ENCODE data around the gene STMN1. TPM values are rescaled to one million over a fixed set of nuclear protein-coding genes. Genes with fewer than 3 reads are reported as not detected.
A peak's percentile ranks its signal among the peaks of the same experiment; 100 is the strongest.

Gene STMN1
- total RNA-seq, 2 experiments from 2014 or later = 501 to 504 TPM

DNA sequence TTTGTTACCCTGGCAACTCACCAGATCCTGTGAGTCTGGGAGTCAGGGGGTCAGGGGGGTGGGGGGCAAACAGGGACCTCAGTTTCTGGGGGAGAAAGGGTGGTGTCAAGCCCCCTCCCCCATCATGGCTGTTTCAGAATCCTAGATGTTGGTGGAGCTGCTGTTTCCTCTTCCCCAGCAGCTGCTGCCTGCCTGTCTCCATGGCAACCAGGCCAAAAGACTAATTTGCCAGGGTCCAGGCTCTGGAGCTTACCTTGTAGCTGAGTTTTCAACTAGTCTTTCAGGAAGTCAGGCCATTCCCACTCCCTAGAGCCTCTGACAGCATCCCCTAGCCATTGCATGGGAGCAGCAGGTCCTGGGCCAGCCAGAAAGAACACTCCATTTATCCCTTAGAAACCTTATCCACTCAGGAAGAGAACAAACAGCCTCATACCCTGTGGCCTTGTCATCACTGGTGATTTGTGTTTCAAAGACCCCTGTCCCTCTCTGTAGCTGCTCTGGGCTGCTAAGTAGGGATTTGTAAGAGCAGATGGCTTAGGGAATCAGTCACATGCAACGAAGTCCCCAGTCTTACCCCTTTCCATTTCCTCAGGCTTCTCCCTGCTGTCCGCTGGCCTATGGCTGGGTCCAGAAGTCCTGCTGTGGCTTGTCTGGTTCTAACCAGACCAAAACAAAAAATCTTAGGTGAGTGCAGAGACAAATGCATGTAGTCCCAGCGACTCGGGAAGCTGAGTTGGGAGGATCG lies 21.5 kb upstream of the STMN1 start:
- Mint-ChIP-seq H3K4me3 (no peak overlapping the region), H3K36me3 (no peaks in the 10 kb centered on the region), H3K27ac (no peak overlapping the region), H3K27me3 (peaks cover 10% of the 10 kb centered on the region), H3K4me1 (peaks cover 18% of the 10 kb centered on the region), H3K9me3 (no peaks in the 10 kb centered on the region)
- DNase-seq = no peak

DNA sequence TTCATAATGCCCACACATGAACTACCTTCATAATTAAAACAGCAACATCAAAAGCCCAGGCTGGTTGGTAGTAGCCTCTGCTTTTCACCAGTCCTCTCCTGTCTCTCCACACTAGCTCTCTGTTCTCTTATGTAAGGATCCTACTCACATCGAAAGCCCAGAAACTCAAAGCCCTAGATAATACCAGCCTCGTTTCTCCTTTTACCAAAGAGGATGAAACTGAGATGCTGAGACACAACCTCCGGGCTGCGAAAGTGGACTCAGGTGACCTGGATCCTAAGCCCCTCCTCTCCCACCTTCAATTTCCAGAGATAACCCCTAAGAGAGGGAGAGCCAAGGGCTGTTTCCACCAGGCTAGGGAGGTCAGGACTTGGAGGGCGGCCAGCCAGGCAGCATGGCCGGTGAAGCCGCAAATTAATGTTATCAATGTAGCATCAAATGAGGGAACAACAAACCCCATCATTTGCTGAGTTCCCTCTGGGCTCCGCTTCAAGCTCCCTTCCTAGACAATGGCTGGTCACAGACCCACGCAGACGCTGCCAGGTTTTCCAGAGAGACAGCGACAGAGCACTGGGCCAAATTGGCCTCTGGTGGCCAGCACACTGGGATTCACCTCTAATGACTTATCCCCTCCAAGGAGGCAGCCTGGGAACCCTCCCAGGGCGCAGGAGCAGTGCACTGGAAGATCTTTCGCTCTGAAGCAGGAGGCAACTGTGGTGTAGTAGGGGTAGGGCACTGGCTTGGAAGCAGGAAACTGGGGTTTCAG lies 20.7 kb upstream of the STMN1 start:
- no peaks in the 10 kb centered on the region for H3K36me3 Mint-ChIP-seq
- no peak for DNase-seq
- no peak overlapping the region for H3K4me3 Mint-ChIP-seq
- no peaks in the 10 kb centered on the region for H3K9me3 Mint-ChIP-seq
- no peak overlapping the region for H3K27ac Mint-ChIP-seq
- H3K27me3 Mint-ChIP-seq = peaks cover 10% of the 10 kb centered on the region
- H3K4me1 Mint-ChIP-seq = peaks cover 24% of the 10 kb centered on the region

DNA sequence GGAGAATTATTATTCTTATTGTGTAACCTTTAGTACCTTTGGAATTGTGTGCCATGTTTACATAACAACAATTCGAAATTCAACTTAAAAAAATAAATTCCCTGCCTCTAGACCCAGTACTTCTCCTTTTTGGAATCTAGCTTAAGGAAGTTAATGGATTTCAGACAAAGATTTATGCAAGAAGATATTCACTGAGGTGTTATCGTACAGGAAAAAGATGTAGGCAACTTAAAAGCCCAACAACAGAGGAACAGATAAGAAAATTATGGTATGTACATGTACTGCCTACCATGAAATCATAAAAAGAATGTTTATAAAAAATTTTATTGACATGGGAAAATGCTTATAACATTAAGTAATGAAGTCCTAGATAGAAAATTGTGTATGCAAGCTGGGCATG lies 18.2 kb upstream of the STMN1 start:
- H3K27me3 Mint-ChIP-seq = peaks cover 10% of the 10 kb centered on the region
- no peak overlapping the region for H3K27ac Mint-ChIP-seq
- no peaks in the 10 kb centered on the region for H3K36me3 Mint-ChIP-seq

DNA sequence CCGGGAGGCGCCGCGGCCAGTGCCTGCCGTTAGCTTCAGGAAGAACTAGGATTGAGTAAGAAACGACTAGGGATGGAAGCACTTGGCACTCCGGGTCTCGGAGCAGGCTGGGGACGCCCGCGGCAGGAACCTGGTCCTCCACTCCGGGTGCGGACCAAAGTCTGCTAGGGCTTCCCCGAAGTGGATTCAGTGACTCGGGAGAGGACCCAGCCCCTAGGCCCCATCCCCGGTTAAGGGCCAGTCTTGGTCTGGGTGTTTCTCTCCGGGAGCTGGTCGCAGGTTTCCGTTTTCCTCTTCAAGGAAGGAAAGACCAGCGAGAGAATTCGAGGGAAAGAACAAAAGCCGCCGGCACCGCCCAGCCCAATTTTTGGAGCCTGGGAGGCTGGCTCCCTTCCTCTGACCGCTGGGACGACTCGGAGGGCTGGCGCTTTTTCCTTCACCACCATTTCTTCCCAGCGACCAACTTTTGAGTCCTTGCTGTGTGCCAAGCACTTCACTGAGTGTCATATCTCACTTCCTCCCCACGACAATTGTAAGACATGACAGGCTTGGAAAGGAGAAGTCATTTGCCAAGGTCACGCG lies 16.8 kb upstream of the STMN1 start:
- Mint-ChIP-seq H3K4me1 (peaks cover 36% of the 10 kb centered on the region), H3K27me3 (peaks cover 10% of the 10 kb centered on the region), H3K9me3 (no peaks in the 10 kb centered on the region), H3K36me3 (no peaks in the 10 kb centered on the region), H3K4me3 (peak overlapping the region; percentile 48), H3K27ac (no peak overlapping the region)
- DNase-seq = no peak

More for the DNA sequence above, 18.2 kb upstream of the STMN1 start:
- no peak overlapping the region for H3K4me3 Mint-ChIP-seq
- DNase-seq = no peak
- peaks cover 30% of the 10 kb centered on the region for H3K4me1 Mint-ChIP-seq
- no peaks in the 10 kb centered on the region for H3K9me3 Mint-ChIP-seq

DNA sequence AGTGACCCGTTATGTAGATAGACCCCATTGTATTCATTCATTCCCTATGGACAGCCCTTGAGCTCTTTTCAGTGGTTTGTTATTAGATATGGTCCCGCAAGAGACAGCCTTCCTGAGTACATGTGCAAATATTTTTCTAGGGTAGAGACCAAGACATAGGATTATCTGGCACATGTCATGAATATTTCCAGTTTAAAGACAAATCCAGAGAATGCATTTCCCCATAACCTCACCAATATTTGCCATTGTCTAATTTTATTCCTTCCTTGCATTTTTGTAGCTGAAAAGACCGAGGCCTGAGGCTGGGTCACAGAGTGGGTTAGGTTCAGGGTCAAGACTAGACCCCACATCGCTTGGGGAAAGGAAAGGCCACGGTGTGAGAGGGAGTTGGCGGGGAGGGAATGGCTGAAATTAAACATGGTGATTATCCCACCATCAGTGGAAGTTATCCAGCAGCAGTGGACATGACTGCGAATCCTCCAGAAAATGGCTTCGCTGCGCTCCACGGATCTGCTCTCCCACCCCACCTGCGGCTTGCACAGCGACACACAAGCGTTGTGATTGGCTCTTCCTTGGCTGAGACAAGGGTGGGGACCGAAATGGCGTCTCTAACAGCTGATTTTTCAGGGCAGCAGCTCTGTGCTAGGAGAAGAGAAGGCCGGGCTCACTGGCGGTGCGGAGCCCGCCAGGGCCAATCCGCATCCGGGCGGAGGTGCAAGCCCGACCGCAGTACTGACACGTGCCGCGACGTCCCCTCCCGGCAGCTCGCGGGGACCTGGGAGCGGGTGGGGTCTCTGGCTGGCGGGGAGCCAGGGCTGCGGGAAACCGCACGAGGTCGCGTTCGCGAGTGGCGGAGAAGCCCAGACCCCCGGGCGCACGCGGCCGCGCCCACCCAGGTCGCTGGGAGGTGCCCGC lies 16.1 kb upstream of the STMN1 start:
- Mint-ChIP-seq H3K27me3 (peaks cover 10% of the 10 kb centered on the region), H3K4me1 (peaks cover 41% of the 10 kb centered on the region), H3K9me3 (no peaks in the 10 kb centered on the region), H3K4me3 (peak overlapping the region; percentile 73), H3K27ac (peak overlapping the region; percentile 65), H3K36me3 (no peaks in the 10 kb centered on the region)
- peak; percentile 63 for DNase-seq

DNA sequence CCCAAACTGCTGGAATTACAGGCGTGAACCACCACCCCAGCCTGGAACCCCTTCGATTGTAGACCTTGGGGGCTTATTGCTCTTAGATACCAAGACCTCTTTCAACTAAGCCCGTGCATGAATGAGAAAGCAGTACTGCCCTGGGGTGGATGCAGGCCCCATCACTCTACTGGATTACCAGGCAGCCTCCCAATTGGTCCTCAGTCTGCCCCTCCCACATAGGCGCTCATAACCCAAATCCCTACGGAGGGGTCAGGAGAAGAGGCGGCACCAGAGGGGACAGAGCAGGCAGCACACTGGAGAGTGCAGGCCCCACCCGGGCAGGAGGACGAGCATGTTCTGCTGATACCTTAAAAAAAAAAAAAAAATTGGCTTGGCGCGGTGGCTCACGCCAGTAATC lies 12.4 kb upstream of the STMN1 start:
- no peaks in the 10 kb centered on the region for H3K9me3 Mint-ChIP-seq
- H3K27ac Mint-ChIP-seq = no peak overlapping the region
- peaks cover 30% of the 10 kb centered on the region for H3K4me1 Mint-ChIP-seq
- H3K27me3 Mint-ChIP-seq = peaks cover 3% of the 10 kb centered on the region
- DNase-seq = no peak
- no peak overlapping the region for H3K4me3 Mint-ChIP-seq
- H3K36me3 Mint-ChIP-seq = no peaks in the 10 kb centered on the region

DNA sequence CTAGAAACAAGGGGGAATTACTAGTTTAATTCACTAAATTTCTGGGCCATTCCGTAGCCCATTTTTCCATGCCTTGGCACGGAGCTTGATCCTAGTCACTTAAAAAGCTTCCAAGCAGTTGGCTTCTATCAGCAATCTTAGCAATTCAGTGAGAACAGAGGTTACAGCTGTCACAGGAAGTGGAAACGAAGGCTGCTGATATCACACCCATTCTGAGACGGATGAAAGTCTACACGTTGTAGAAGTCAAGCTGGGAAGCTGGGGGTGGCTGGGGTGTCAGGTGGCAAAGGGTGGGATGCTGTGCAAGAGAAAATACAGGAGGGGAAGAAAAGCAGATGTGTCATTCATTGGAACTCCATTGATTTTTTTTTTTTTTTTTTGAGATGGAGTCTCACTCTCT lies 11.8 kb upstream of the STMN1 start:
- Mint-ChIP-seq H3K27me3 (no peaks in the 10 kb centered on the region), H3K4me1 (peaks cover 24% of the 10 kb centered on the region), H3K36me3 (no peaks in the 10 kb centered on the region), H3K4me3 (no peak overlapping the region), H3K9me3 (no peaks in the 10 kb centered on the region), H3K27ac (peak overlapping the region; percentile 49)
- DNase-seq = no peak

DNA sequence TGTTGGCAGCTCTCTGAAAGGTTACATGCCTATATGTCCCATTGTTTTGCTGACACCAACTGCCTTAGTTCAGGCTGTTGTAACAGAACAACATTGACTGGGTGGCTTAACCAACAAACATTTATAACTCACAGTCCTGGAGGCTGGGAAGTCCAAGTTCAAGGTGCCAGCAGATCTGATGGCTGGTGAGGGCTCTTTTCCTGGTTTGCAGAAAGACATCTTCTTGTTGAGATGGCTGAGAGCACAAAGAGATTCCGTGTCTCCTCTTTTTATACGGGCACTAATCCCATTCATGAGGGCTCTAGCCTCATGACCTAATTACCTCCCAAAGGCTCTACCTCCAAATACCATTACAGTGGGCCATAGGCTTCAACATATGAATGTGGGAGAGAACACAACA lies 10.2 kb upstream of the STMN1 start:
- H3K27me3 Mint-ChIP-seq = no peaks in the 10 kb centered on the region
- H3K27ac Mint-ChIP-seq = no peak overlapping the region
- no peak for DNase-seq
- no peaks in the 10 kb centered on the region for H3K9me3 Mint-ChIP-seq
- no peak overlapping the region for H3K4me3 Mint-ChIP-seq
- no peaks in the 10 kb centered on the region for H3K36me3 Mint-ChIP-seq
- H3K4me1 Mint-ChIP-seq = peaks cover 17% of the 10 kb centered on the region

DNA sequence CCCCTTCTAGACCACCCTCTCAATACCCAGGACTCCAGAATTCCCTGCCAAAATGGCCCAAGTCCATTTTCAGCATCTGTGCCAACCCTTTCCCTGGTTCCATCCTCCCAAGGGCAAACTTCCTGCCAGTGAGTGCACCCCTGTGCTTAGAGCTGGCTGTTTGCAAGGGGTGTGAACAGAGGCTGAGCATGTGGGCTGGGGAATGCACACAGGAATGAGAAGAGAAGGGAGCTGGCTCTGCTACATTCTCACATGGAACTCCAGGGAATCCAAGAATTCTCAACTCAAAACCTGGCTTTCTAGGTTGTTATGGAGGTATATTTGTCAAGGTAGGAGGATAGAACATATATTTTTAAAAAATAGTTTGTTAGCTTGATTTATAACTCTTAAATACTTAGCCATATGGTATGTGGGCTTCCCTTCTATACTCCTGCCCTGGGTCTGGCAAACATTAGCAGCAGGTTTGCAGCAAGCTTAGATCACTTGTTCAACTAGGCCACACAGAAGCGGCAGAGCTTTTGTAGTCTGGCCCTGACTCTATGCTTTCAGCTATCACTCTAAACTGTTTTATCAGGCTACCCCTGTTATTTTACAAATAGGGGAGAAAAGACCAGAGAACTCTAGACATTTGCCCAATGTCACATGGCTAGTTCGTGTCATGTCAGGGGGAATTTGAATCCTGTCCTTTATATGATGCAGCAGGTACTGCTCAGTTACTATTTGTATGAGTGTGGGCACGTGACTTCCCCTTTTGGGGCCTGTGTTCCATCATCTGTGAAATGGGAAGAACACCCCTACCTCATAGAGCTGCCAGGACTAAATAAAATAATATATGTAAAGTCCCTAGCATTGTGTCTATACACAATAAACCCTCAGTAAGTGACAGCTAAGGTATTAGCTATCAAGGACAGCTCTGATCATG lies 8.1 kb upstream of the STMN1 start:
- DNase-seq = no peak
- no peak overlapping the region for H3K27ac Mint-ChIP-seq
- no peaks in the 10 kb centered on the region for H3K36me3 Mint-ChIP-seq
- peaks cover 12% of the 10 kb centered on the region for H3K4me1 Mint-ChIP-seq
- no peak overlapping the region for H3K4me3 Mint-ChIP-seq
- H3K9me3 Mint-ChIP-seq = no peaks in the 10 kb centered on the region
- no peaks in the 10 kb centered on the region for H3K27me3 Mint-ChIP-seq

DNA sequence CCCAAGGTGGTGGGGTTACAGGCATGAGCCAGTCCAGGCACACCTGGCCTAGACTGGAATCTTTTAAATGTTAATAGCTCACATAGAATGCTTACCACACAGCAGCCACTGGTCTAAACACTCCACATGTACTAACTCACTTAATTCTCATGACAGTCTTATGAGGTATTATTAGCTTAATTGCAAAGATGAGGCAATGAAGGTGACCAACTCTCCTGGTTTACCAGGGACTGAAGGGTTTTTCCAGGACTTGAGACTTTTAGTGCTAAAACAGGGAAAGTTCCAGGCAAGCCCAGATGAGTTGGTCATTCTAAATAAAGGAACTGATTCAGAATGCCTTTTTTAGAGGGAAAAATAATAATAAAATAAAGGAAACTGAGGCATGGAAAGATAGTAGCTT lies 7.0 kb upstream of the STMN1 start:
- Mint-ChIP-seq H3K4me3 (no peak overlapping the region), H3K27ac (no peak overlapping the region), H3K9me3 (no peaks in the 10 kb centered on the region), H3K4me1 (peaks cover 7% of the 10 kb centered on the region), H3K27me3 (no peaks in the 10 kb centered on the region), H3K36me3 (no peaks in the 10 kb centered on the region)
- no peak for DNase-seq

DNA sequence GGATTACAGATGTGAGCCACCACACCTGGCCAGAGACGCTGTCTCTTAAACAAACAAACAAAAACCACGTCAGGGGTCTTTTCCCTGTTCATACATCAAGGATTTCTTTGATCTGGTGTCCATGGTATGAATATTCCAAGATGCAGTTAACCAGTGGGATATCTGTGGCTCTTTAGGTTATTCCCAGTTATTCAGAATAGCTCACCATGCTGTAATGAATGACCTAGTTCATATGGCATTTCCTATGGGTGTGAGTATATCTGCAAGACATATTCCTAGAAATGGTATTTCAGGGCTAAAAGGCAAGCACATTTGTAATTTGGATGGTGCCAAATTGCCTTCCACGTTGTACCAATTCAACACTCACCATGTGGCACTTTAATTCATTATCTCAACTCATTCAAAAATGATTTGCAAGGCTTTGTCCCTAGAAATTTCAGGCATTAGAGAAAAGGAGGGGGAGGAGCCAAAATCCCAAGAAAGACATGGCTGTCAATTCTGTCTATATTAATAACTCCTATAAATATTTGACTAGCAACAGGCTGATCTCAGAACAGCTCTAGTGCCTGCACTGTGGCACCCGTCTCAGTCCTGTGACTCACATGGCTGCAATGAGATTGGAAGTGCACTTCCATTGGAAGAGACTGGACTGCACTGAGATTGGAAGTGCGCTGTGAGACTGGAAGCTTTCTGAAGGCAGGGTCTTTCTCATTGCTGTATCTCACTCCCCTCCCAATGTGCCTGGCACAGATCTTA lies 6.0 kb upstream of the STMN1 start:
- DNase-seq = no peak
- Mint-ChIP-seq H3K4me3 (no peak overlapping the region), H3K36me3 (no peaks in the 10 kb centered on the region), H3K4me1 (peaks cover 1% of the 10 kb centered on the region), H3K9me3 (no peaks in the 10 kb centered on the region), H3K27me3 (no peaks in the 10 kb centered on the region), H3K27ac (no peak overlapping the region)

DNA sequence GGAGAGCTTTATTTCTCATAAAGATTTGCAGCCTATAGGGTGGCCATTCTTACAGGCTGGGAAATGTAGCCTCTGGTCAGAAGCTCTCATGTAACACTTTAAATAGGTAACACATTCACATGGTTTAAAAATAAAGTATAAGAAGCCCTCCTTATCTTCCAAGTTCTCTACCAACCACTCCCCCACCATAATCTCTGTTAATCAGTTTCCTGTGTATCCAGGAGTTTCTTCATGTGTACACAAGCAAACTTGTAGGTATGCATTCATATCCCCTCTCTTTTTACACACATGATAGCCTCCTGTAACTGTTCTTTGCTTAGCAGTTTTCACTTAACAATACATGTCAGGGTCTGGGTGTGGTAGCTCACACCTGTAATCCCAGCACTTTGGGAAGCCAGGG lies 4.9 kb upstream of the STMN1 start:
- peaks cover 5% of the 10 kb centered on the region for H3K4me1 Mint-ChIP-seq
- H3K27ac Mint-ChIP-seq = no peak overlapping the region
- no peak overlapping the region for H3K4me3 Mint-ChIP-seq
- DNase-seq = no peak
- H3K36me3 Mint-ChIP-seq = no peaks in the 10 kb centered on the region
- no peaks in the 10 kb centered on the region for H3K9me3 Mint-ChIP-seq
- no peaks in the 10 kb centered on the region for H3K27me3 Mint-ChIP-seq

DNA sequence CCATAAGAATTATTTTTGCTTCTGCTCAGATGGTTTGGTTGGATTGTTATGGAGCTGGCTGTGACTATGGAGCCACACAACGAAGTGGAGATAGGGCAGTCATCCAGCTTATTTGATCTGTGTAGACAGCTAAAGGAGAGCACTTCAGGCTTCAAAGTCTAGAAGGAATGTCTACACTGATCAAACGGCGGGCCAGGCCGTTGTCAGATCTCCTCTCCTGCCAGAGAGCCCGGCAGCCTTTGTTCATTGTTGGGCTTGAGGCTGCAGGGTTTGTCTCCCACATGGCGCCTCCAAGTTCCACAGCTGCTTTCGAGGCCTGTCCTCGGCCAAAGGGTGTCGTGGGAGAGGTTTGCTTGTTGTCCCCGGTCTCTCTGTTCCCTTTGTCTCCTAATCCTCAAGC lies 2.8 kb upstream of the STMN1 start:
- no peak overlapping the region for H3K27ac Mint-ChIP-seq
- H3K36me3 Mint-ChIP-seq = peaks cover 13% of the 10 kb centered on the region
- no peaks in the 10 kb centered on the region for H3K27me3 Mint-ChIP-seq
- no peaks in the 10 kb centered on the region for H3K9me3 Mint-ChIP-seq
- DNase-seq = no peak
- peaks cover 14% of the 10 kb centered on the region for H3K4me1 Mint-ChIP-seq
- no peak overlapping the region for H3K4me3 Mint-ChIP-seq

All from activated naive CD8-positive, alpha-beta T cell treated with anti-CD3 and anti-CD28 coated beads for 36 hours (primary cell).